DMS79 (cell line): Measurements from ENCODE around the gene RANBP9.
A peak's percentile ranks its signal among the peaks of the same experiment; 100 is the strongest.

ENCODE experiments used
- DNase-seq: peaks from one replicate; lab custom pipeline; 2025; lab: John Stamatoyannopoulos, UW

RANBP9 gene

DNA sequence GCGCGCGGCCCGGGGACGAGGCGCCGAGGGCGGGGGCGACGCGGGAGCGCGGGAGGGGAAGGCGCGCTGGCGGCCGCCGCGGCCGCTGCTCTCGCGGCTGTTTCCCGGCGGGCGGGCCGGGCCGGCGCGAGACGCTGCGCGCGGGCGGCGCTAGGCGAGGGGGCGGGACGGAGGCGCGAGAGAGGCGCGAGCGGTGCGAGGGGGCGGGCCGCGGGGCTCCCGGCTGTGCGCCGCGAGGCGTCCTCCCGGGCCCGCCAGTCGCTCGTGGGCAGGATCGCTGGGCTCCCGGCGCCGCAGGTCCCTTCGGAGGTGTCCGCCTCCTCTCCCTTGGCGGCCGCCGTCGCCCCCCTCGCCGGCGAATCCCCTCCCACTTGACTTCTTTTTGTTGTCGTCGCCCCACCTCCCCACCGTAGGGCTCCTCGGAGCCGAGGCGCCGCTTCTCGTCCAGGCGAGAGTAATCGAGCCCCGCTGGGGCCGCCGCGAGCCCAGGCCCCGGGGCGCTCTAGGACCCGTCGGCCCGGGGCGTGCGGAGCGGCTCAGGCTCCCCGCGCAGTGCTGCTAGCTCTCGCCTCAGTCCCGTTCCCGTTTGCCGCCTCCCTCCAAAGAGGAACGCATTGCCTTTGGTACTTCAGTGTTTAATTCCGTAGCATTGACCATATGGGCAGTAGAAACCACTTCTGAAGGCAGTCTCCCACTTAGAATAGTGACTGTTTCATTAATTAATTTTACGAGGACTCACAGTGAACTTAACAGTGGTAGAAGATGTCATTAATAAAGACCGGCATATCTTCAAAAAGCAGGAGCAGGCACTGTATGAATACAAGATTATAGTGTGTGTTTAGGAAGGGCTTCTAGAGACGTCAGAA is at the start of gene RANBP9:
TSS of gene RANBP9 (minus strand) at position 103 of the 866 bp plus-strand sequence. CDS start 330 bp downstream, outside the sequence.
- peak; percentile 40 for DNase-seq

DNA sequence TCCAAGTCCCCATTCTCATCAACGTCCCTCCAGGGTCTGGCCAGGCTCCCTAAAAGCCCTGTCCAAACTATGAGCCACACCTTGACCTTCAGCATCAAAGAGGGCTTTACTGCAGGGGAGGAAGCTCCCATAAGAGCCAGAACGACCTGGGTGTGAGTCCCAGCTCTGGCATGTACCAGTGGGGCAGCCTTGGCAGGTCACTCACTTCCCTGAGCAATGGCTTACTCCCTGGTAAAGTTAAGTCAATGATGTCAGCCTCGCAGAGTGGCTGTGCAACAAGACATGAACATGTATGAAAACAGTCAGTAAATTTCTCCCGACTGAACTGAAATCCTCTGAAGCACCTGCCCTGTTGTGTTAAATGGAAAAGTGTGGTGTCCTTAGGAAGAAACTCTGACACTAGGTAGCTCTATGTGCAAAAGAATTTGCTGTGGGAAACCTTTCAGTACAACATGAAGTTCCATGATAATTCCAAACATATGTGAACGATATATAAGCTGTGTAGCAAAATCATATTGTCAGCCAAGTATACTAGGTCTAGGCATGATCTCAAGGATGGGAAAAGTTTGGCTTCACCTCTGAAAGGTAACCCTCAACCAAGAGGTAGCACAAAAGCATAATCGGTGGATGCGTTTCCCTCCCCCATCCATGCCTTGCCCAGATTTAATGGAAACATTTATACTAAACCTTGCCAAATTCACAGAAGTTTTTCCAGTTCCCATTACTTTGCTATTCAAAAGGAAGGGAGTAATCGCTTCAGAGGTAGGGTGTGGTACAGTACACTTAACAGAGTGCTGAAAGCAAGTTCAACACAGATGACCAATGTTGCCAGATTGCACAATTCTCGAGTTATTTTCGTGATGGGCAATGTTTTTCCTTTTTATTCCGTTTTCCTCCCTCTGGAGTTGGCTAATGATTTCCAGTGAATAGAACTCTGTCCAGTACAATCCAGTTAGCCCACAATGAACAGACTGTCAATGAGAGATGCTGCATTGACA is 49.0 kb upstream of the RANBP9 start:
- DNase-seq = no peak

DNA sequence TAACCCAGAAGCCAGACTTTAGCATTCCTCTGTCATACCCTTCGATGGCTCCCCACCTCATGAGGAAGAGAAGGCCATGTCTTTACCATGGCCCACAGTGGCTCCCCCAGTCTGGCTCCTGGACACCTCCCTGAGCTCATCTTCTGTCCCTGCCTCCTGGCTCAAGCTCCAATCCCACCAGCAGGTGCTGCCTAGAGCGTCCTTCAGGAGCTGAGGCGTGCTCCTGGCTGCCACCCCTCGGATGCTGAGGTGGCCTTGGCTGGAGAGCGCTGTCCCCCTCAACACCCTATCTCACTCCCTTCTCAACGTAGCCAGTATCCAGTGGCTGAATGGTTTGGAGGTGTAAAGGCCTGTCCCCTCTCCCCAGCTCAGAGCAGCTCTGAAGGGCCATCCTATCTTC is 47.4 kb upstream of the RANBP9 start:
- DNase-seq = no peak

DNA sequence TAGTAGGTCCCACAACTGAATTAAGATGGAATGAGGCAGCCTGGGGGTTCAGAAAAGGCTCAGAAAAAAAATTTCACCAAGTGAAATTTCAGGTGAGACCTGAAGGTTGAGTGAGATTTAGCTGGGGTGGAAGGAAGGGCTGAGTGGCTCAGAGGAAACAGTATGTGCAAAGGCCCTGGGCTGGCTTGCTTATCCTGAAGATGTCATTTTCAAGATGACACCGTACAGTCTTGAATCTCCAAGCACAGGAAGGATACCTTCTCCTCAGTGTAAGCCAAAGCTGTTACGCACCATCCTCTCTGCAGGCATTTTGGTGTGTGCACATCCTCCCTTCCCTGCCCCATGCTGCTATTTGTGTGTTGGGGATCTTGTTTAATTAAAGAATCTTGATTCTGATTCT is 43.0 kb upstream of the RANBP9 start:
- no peak for DNase-seq

DNA sequence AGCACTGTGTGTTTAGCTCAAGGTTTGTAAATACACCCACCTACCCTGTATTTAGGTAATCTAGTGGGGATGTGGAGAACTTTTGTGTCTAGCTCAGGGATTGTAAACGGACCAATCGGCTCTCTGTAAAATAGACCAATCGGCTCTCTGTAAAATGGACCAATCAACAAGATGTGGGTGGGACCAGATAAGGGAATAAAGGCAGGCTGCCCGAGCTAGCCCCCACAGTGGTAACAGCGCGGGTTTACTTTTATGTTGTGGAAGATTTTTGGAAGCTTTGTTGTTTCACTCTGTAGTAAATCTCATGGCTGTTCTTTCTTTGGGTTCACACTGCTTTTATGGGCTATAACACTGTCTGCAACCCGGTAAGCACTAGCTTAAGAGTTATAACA is 32.1 kb upstream of the RANBP9 start:
- no peak for DNase-seq

DNA sequence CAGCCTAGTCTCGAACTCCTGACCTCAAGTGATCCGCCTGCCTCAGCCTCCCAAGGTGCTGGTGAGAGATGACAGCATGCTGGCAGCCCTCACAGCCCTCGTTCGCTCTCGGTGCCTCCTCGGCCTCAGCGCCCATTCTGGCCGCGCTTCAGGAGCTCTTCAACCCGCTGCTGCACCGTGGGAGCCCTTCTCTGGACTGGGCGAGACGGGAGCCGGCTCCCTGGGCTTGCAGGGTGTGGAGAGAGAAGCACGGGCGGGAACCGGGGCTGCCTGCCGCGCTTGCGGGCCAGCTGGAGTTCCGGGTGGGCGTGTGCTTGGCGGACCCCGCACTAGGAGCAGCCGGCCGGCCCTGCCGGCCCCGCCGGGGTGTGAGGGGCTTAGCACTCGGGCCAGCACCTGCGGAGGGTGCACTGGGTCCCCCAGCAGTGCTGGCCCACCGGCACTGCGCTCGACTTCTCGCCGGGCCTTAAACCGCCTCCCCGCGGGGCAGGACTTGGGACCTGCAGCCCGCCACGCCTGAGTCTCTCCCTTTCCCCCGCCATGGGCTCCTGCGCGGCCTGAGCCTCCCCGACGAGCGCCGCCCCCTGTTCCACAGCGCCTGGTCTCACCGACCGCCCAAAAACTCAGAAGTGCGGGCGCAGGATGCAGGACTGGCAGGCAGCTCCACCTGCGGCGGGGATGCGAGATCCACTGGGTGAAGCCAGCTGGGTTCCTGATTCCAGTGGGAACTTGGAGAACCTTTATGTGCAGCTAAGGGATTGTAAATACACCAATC is 31.5 kb upstream of the RANBP9 start:
- no peak for DNase-seq

DNA sequence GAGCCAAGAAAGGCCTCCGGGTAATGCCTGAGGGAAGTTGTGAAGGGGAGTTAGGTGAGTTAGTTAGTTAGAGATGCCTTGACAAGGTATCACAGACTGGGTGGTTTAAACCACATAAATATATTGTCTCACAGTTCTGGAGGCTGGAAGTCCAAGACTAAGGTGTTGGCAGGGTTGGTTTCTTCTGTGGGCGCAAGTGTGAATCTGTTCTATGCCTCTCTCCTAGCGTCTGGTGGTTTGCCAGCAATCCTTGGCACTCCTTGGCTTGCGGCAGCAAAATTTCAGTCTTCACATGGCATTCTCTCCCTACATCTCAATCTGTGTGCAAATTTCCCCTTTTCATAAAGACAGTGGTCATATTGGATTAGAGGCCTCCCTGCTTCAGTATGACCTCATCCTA is 29.7 kb upstream of the RANBP9 start:
- DNase-seq = no peak

DNA sequence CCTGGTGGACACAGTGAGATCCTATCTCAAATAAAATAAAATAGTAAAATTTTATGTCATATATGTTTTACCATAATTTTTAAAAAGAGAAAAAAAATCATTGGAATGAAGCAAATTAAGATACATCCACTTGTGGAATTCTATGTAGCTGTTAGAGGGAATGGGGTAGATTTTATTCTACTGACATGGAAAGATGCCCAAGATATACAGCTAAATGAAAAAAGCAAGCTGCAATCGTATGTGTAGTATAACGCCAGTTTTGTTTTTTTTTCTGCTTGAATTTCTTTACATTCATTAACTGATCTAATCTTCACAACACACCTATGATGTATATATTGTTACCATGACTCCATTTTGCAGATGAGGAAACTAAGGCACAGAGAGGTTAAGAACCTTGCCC is 23.4 kb upstream of the RANBP9 start:
- no peak for DNase-seq

DNA sequence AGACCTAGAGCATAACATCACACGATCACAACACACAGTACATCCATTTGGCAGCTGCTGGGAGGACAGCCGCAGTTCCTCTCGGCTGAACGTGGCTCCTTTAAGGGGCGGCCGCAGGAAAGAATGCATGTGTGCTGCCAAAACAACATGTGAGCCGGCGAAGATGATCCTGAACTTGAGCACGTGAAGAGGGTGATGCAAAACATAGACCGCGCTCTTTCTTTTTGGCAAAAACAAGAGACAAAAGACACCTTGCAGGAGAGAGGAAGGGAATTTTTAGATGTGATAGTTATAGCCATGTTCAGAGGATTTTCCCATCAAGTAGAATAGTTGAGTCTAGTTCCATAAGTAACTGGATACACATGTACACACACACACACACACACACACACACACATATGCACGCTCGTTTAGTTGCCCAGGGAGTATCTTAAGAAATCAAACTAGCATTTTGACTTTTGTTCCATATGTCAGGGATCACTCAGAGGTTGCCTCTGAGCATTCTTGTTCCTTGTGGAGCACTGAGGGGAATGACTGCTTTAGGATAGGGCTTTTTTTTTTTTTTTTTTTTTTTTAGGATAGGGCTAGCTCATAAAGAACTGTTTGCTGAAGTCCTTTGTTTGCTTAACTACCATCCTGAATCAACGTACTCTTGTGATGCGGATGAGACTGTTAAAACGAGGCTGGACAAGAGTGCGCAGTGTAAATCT is 21.7 kb upstream of the RANBP9 start:
- peak; percentile 34 for DNase-seq

DNA sequence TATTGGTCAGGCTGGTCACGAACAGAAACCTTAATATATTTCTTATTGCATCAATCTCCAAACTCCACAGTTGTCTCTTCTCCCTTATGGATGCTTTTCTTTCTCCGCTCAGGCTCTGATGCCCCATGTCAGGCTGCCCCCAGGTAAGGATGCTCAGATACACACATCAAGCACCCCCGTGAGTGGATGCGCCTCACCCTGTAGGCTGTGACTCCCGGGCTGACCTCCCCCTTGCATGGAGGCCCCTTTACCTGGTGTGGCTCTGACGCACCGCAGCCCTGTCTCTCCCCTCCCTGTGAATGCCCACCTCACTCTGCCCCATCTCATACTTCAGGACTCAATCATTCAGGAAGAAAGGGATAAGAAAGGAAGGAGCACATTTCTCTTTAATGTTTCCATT is 19.1 kb upstream of the RANBP9 start:
- DNase-seq = no peak

DNA sequence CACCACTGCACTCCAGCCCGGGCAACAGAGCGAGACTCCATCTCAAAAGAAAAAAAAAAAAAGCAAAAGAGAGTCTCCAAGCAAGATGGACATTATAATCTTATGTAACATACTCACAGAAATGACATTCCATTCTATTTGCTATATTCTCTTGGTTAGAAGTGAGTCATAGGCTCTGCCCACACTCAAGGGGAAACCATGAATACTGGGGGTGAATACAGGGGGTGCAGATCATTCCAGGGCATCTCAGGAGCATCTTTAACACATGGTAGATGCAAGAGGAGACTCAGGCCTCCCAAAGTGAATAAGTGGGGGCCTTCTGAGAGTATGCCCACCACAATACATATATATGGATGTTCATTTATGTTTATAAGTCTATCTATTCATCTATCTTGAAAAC is 18.3 kb upstream of the RANBP9 start:
- DNase-seq = no peak

DNA sequence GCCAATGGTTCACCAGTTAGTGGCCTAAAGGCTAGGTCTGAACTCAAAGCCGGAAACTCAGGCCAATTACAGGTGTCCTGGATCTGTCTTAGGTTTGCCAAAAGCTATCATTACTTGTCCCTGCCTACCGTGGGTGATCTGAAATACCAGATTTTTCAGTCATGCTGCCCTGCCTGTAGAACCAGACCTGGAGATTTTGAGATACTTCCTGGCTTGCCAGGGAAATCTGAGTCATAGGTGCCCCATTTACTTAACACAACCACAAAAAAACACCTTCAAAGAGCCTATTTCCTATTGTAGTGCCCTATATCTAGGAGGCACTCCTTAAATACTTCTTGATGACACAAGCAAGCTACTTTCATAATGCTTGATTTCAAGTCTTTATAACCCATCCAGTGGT is 13.9 kb upstream of the RANBP9 start:
- DNase-seq = no peak

DNA sequence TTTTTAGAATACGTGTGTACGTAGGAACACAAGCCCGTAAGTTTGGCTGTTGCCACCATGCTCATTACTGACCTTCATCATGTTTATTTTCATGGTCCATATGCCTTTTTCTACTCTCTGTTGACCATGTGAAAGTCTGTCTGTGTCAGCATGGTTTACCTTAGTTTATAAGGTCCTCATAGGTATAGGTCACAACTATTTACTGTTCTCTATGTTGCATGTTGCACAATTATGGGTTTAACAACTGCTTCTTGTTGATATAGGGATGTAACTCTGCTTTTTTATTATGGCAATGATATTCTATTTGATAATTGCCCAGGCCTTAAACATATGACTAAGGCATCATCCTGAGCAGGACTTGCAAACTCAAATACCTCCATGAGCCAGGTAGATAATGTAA is 13.4 kb upstream of the RANBP9 start:
- no peak for DNase-seq

DNA sequence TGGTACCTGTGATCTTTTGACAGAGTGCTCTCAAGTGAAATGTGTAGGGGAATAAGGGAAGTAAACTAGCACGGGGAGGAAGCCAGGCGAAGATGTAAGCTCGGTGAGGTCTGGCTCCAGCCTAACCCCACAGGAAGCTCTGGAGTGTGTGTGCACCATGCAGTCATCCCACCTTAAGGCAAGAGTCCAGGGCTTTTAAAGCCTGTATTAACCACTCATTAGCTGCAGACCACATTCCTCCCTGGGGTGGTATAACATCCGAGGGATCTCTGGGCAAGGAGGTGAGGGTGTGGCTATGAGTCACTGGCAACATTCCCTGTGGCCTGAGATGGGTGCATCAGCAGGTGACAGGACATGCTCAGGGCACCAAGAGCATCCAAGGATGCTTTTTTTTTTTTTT is 12.5 kb upstream of the RANBP9 start:
- DNase-seq = no peak

DNA sequence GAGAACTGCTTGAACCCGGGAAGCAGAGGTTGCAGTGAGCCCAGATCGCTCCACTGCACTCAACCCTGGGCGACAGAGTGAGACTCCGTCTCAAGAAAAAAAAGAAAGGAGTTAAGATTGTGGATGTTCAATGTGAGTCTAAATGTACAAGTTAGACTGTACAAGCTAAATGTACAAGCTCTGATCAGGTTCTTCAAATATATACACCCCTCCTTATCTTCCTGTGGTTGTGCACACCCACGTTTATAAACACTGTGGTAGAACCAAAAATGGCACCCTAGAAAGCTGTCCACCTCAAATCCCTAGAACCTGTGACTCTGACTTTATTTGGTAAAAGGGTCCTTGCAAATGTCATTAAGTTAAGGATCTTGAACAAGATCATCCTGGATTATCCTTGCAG is 11.2 kb upstream of the RANBP9 start:
- DNase-seq = no peak

DNA sequence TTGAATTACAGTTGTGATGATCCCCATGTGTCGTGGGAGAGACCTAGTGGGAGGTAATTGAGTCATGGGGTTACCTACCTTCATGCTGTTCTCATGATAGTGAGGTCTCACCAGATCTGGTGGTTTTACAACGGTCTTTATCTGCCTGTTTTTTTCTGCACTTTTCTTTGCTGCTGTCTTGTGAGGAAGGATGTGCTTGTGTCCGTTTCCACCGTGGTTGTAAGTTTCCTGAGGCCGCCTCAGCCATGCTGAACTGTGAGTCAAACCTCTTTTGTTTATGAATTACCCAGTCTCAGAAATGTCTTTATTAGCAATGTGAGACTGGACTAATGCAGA is 6.5 kb upstream of the RANBP9 start:
- no peak for DNase-seq

DNA sequence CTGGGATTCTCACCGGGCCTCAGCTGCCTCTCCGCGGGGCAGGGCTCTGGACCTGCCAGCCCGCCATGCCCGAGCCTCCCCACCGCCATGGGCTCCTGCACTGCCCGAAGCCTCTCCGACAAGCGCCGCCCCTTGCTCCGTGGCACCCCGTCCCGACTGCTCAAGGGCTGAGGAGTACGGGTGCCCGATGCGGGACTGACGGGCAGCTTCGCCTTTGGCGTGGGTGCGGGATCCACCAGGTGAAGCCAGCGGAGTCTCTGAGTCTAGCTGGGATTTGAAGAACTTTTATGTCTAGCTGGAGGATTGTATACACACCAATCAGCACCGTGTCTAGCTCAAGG is 5.3 kb upstream of the RANBP9 start:
- DNase-seq = no peak

DNA sequence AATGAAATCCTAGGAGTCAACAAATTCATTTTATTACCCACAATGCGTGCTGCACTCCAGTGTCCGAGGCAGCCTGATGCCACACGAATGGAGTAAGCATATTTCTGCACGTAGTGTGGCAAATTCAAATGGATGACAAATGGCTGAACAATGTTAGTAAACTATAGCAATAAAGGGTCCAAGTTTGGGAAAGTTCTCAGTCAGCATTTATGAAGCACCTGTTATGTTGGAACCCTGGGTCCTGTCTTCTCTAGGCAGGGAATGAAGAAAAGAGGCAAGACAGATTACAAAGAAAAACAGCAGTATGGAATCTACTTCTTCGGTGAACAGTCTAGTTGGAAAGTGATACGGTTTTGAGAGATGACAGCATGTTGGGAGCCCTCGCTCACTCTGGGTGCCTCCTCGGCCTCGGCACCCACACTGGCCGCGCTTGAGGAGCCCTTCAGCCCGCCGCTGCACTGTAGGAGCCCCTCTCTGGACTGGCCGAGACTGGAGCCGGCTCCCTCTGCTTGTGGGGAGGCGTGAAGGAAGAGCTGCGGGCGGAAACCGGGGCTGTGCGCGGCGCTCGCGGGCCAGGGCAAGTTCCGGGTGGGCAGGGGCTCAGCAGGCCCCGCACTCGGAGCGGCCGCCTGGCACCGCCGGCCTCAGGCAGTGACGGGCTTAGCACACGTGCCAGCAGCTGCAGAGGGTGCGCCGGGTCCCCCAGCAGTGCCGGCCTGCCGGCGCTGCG is 4.8 kb upstream of the RANBP9 start:
- no peak for DNase-seq

DNA sequence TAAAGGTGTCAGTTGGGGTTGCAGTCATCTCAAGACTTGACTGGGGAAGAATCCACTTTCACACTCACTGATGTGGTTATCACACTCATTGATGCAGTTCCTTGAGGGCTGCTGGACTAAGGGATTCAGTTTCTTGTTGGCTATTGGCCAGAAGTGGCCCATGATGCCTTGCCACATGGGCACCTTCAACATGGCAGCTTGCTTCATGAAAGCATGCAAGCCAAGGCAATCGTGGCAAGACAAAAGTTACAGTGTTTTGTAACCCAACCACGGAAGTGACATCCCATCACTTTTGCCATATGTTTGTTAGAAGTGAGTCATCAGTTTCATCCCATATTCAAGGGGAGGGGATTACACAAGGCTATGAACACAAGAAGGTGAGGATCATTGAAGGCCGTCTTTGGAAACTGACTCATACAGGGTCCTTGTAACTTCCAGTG is 3.8 kb upstream of the RANBP9 start:
- DNase-seq = no peak

DNA sequence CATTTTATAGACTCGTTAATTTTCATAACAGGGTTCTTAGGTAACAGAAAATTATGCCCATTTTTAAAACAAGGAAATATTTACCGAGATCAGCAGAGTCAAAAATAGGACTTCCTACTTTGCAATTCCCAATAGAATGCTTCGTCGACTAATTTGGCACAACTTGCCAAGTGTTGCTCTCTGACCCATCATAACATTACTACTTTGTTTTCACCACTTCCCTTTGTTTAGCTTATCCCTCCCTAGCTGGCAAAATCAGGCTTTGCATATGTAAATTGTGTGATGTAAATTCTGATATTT is 914 bp upstream of the RANBP9 start:
- DNase-seq = no peak

DNA sequence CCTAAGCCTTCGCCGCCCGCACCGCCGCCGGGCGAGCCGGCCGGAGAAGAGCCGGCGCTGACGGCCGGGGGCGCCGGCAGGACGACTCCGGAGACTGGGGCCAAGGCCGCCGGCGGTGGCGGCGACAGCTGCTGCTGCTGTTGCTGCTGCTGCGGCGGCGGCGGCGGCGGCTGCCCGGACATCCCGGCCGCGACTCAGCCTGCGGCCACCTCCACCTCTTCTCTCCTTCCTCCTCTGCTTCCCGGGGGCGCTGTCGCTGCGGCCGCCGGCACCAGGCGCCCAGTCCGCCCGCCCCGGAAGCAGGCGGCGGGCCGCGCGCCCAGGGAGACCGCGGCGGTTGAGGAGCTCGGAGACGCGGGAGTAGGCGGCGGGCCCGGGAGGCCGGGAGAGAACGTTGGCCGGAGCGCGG is 307 bp downstream of the RANBP9 start:
- no peak for DNase-seq
